NCI-H345 treated with DMSO at 0.1 percent for 48 hours (cell line): ENCODE measurements around the gene DEPDC5.

Source experiments
- DNase-seq: peaks from one replicate; lab custom pipeline; 2025; ENCODE audit not compliant: unreplicated experiment; lab: John Stamatoyannopoulos, UW

DEPDC5 gene

DNA sequence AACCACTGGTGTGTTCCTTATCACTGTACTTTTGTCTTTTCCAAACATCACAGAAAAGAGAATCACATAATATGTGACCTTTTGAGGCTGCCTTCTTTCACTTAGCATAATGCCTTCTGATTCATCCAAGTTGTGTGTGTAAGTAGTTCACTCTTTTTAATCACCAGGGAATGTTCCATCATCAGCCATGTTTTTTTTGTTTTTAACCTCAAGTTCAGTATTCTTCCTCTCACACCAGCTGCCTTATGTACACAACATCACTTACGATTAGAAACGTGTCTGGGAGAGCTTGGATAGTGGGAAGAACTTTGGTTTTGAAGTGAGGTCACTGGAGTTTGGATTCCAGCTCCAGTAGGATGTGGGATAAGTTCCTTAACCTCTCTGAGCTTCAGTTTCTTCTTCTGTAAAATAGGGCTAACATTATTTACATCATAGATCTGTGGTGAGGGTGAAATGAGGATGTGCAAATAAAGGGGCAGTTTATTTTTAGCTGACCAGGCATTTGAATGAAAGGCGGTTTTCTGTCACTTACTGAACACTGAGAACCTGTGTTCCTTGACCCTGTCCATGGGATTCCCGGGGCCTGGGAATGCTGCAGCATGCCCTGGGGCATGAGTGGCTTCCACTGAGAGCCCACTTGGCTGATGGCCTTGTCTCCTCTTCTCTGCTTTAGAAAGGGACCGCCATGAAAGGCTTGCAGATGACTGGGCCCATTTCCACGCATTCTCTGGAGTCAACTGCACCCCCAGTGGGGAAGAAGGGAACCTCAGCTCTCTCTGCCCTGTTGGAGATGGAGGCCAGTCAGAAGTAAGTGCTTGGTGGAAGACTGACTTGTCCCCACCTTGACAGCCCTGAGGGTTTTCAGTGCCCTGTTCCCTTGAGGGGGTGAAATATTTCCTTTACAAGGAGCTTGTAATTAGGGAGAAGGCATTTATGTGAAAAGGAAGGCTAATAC lies 92.6 kb downstream of the DEPDC5 start:
- DNase-seq: no peak

DNA sequence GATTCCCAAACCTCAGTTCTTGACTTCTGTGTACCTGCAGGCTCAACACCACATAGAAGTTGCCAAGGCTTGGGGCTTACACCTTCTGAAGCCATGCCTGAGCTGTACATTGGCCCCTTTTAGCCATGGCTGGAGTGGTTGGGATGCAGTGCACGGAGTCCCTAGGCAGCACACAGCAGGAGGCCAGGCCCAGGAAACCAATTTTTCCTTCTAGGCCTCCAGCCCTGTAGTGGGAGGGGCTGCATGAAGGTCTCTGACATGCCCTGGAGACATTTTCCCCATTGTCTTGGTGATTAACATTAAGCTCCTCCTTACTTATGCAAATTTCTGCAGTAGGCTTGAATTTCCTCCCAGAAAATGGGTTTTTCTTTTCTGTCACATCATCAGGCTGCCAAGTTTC lies 94.6 kb downstream of the DEPDC5 start:
- DNase-seq: no peak

DNA sequence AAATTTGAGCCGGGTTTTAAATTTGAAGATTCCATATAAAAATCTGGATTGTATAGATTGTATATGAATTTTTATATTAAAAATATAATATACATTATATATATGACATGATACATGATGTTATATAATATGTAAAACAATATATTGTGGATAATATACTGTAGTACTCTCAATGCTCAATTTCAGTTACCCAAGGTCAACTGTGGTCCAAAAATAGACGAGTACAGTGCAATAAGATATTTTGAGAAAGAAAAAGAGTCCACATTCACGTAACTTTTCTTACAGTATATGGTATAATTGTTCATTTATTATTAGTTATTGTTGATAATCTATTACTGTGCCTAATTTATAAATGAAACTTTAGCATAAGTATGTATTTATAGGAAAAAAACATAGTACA lies 96.3 kb downstream of the DEPDC5 start:
- DNase-seq: no peak

DNA sequence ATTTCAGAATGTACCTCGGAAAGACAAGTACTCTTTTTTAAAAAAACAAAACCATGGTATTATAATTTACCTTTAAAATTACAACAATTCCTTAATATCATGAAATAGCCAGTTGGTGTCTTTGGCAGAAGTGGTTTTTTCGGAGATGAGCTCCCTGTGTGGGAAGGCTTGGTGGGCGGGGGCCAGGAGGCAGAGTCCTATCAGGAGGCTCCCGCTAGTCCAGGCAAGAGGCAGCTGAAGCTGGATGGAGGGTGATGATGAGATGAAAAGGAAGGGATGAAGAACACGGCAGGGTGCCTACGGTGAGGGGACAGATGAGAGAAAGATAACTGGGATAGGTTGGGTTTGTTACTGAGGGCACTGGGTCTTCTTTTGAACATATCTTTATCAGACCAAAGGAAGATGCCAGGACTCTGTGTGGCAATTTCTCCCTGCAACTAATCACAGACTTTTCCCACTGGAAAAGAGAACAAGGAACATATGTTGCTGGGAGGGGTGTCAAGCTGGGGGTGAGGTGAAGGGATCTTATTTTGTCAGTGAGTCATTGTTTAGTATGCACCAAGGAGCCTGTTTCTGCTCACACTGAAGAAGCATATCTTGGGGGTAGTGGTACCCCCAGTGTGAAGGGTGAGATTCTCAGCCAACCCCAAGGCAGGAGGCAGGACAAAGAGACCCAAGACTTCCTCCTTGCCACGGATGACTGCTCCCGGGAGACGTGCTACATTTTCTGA lies 99.0 kb downstream of the DEPDC5 start:
- DNase-seq: no peak

DNA sequence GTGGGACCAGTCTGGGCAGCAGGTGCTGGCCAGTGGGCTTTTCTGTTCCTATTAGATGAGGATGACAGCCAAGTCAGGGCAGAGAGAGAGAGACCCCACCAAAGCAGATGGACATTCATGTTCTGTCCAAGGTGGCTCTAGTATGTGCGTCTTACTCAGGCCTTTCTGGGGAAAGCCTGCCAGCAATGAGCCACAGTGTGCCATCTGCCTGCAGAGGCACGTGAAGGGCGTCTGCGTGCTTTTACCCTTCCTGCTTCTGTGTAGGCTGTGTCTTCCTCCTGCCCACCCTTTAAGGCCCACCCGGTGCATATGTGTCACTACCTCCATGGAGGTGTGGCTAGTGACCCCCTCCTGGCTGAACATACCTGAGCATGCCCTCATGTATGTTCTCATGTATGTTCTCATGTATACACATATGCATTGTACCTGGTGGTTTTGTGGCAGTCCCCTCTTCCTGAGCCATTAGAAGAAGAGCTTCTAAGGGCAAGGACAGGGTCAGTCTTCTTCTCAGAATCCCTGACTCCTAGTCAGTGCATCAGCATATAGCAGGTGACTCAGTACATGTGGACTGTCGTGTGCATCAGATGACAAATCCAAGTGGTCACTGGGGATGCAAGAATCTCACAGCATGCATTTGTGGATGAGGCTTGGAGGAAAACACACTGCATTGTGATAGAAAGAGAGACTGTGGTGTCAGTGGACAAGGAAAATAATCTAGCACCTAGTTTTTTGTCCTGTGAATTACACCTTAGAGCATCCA lies 100.1 kb downstream of the DEPDC5 start:
- DNase-seq: no peak

DNA sequence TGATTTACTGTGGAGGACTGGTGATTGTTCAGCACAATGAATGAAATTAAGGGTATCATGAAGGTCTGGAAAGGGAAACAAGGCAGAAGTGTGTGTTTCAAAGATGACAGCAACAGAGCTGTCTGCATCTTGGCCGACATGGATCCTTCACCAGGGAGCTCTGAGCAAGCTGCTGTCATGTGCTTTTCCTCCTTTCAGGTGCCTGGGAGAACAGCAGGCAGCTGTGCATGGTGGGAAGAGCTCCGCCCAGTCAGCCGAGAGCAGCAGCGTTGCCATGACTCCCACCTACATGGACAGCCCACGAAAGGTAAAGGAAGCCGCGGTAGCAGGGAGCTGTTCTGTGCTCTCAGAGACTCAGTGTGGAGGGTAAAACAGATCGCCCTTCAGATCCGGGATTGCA lies 103.4 kb downstream of the DEPDC5 start:
- peak; percentile 32 for DNase-seq

DNA sequence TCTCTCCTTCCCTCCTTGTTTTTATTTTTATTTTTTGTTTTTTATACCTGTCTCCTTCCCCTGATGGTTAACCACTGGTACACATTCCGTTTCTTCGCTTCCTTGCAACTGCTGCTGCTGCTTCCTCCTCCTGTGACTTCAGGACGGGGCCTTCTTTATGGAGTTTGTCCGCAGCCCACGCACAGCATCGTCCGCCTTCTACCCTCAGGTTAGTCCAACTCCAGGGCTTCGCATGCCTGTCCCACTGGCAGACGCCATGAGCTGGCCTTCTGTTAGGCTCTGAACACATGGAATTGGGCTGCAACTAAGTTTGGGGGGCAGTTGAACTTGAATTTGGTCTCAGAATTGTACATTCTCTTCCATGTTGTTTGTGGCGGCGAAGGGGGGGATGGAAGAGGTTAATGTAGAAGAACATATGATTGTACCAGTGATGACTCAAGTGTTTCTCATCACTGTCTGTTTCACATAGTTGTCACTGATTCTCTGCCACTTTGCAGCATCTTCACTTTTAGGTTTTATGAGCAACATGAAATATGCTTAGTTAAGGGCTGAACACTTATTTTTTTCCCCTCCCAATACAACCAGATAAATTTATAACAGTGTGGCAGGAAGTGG lies 107.5 kb downstream of the DEPDC5 start:
- DNase-seq: no peak

DNA sequence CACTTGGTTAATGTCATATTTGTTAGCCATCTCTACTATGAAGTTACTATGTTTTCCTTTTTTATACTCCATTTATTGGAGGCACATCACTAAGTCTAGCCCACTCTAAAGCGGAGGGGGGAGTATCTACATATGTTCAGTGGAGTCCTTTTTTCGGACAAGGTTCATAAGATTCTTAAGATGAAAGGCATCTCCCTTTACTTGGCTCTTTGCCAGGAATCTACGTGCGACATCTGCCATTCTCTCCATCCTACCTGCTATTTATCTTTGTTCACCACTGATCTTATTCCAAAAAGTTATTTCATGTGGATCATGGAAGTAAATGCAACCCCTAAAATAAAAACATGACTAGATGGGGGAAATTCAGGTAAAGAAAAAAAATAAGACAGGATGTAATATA lies 113.1 kb downstream of the DEPDC5 start:
- DNase-seq: no peak

DNA sequence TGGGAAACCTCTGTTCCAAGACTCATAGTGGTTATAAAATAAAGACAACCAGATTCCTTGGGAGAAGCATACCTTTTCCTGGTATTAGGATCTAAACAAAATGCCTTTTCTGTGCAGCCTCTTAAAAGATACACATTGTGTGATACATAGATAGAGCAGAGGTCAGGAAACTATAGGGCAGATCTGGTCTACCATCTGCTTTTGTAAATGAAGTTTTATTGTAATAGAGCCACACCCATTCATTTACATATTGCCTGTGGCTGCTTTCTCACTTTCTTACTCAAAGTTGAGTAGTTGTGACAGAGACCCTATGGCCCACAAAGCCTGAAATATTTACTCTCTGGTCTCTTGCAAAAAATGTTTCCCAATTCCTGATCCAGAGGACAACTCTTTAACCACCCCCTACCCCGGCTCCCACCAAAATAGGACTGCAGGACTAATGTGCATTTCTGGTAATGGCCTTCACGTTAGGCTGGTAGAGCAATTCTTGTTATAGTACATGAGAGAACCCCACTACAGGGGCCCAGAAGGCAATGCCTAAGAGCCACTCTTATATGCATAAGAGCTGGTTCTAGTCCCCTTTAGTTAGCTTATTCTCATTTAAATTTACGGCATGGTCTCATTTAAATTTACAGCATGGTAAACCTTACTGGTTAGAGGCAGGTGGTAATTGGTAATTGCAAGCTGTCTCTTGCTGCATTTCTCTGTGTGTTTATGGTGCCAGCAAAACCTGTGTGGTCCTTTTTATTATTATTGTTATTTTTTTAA lies 113.8 kb downstream of the DEPDC5 start:
- DNase-seq: no peak

DNA sequence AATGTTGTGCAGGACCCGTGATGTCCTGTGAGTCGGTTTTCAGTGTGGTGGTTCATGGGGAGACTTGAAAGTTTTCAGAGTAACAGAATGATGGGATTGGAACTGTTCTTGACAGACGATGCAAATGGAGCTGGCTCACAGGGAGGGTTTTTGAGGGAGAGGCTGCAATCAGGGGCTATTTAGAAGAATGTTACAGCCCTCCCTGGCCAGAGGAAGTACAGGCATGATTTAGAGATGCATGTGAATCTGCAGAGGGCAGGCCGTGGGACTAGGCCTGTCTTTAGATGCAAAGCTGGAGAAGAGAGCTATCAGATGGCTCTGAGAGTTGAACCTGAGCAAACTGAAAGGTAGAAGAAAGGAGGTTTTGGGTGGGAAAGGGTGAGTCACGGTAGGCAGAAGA lies 115.9 kb downstream of the DEPDC5 start:
- DNase-seq: no peak

DNA sequence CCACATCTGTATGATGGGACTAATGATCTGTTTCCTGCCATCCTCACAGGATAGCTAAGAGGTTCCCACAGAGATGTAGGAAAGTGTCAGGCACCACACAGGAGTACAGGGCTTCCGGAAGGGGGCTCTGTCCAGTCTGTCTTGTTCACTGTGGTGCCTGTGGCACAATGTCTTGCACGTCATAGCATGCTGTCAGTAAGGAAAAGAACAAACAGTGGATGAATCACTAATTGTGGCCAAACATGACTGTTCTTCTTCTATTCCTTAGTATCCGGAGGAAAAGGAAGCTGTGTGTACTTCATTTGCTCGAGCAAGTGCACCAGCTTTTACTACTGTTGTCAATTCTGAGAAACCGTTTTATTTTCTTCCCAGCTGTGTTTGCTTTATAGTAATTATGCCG lies 117.1 kb downstream of the DEPDC5 start:
- DNase-seq: no peak

DNA sequence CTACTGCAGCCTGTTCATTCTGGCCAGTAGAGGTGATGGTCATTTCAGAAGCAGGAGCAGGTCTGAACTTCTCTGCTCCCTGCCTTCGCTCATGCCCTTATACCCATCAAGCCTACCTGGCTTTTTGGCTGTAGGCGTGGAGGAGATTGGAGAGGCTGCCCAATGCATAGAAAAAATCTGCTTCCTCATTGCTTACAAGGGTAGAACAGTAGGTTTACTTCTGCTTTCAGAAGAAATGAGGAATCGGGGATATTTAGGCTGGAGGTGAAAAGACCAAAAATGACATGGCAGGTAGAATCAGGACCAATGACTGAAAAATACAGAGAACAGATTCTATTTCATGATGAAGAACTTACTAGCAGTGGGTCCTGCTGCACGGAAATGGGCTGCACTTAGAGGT lies 117.7 kb downstream of the DEPDC5 start:
- no peak for DNase-seq

DNA sequence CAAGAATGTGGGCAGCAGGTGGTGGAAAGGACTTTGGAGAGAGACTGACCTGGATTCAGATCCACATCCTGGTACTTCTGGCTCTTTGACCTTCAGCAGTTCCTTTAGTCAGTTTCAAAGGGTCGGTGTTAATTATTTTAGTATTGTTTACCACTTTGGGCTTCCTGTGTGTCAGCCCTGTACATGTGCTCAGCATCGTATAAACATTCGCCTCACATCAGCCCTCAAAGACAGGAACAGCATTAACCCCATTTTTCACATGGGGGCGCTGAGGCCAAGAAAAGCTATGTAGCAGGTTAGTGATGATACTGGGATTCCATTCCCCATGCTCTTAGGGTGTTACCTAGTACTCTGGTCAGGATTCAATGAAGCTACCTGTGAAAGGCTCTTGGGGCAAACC lies 118.4 kb downstream of the DEPDC5 start:
- DNase-seq: no peak

DNA sequence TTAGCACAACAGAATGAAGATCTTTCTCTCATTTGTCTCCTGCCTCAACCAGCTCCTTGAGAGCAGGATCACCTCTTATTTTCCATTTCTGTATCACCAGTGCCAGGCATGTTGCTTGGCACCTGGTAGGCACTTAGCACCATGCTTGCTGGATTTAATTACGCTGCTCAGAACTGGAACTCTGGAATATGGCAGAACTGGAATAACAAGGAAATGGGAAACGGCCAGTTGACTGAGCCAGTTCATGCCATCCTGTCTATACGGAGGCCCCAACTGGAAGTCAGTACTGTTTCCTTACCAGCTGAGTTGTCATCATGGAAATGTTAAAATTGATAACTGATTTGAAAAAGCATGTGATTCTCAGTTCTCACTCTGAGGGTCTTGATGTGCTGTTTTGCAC lies 121.0 kb downstream of the DEPDC5 start:
- DNase-seq: no peak

DNA sequence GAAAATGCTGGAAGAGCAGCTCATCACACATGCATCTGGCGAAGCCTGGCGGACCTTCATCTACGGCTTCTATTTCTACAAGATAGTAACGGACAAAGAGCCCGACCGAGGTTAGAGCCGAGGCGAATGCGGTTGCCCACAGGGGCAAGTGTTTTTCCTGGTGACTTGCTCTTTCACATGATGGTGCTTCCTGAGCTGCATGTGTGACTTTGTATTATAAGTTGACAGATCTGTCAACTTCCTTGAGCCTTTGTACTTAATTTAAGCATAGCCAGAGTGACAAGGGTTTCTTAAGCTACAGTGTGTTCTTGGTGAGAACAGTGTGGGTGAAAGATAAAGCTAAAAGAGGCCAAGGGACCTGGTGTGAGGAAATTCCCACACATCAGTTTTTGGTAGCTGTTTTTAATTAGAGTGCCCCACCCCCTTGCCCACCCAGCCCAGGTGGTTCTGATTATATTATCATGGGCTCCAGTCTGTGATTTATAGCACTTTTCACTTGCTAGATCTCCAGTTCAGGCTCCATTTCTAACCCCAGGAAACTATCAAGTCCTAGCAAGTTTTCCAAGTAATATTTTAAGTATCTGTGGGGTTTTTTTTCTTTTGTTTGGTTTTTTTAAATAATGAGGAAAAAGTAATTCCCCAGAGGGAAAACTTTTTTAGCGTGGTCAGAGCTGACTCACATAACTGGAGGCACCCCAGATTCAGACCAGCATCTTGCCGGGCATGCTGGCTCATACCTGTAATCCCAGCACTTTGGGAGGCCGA lies 122.5 kb downstream of the DEPDC5 start:
- DNase-seq: no peak

DNA sequence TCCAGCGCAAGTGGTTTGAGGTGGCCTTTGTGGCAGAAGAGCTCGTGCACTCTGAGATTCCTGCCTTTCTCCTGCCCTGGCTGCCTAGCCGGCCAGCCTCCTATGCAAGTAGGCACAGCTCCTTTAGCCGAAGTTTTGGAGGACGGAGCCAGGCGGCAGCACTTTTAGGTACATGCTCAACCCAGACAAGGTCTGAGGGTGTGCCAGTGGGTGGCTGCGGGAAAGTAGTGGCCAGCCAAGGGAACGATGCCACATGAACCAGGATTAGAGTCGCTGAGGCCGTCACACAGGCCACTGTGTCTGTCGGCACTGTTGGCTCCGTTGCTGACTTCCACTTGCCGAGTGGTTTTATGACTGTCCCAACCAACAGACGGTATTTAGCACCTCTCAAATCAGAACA lies 125.8 kb downstream of the DEPDC5 start:
- no peak for DNase-seq

DNA sequence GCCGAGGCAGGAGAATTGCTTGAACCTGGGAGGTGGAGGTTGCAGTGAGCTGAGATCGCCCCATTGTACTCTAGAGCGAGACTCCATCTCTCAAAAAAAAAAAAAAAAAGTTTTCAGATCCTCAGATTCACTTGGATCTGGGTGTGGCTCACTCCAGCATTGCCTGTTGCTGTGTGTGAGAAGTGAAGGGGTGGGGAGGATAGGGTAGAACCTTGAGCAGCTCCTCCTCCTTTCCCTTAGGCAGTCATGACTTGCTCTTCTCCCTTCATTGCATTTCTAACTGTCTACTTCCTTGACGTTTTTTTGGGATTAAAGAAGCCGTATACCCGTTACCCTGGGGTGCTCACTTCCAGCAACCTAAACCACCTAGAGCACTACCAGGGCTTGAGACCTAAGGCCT lies 127.4 kb downstream of the DEPDC5 start:
- DNase-seq: no peak

DNA sequence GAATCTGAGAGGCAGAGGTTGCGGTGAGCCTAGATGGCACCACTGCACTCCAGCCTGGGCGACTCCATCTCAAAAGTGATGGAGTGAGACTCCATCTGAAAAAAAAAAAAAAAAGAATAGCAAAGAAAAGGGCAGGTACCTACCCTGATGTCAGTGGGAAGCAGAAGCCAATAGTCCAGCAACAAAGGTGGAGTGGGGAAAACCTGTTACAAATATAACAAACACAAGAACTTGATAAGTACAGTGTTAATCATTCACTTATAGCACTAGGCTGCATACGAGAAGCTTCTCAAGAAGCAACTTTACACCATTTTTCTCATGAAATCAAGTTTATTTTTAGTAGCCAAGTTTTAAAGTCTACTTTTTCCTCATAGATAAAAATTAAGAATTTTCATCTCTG lies 128.0 kb downstream of the DEPDC5 start:
- no peak for DNase-seq

DNA sequence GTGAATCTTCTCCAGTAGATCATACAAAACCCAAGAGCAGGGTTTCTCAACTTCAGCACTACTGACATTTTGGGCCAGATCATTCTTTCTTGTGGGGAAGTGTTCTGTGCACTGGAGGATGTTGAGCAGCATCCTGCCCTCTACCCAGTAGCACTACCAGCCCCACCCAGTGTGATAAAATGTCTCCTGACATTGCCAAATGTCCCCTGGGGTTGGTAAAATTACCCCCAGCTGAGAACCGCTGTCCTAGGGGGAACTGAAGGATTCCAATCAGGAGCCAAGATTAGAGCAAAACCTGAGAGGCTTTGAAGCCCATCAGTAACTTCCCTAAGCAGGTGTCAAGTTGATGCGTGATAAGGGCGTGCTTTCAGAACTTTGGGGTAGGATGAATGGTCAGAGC lies 129.2 kb downstream of the DEPDC5 start:
- no peak for DNase-seq

DNA sequence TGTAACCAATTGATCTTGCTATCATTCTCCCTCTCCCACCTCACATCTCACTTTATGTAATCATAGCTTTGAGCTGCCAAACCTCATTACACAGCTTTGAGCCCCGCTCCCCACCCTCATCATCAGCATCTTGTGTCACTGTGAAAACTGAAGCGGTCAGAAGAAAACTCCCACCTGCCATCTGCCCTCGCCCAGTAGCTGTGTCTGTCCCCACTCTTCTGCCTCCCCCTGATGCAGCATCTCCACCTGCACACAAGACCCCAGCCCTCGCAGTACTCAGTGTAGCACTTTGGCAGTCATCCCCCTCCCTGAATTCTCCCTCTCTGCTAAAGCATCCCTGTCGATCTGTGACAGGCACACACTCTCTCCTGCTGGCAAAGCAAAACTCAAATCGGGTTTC lies 130.2 kb downstream of the DEPDC5 start:
- no peak for DNase-seq
